Measurements from ENCODE around the gene CYP2B6.

DNA sequence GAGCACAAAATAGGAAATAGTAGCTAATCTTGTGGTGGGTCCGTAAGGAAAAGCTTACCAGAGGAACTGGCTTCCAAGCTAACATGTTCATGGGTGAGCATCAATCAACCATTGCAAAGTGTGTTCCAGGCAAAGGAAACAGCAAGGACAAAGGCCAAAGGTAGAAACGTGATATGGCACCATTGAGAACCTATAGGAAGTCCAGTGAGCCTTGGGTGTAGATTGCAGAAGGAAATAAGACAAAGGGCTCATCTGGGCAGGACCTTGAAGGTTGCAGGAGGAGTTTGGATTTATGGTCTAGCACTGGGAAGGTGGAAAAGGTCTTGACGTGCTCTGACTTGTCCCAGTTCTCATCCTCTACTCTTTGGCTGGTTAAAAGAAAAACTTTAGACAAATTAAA lies 22.3 kb downstream of the CYP2B6 start:
- TF ChIP-seq, protein P1, sequence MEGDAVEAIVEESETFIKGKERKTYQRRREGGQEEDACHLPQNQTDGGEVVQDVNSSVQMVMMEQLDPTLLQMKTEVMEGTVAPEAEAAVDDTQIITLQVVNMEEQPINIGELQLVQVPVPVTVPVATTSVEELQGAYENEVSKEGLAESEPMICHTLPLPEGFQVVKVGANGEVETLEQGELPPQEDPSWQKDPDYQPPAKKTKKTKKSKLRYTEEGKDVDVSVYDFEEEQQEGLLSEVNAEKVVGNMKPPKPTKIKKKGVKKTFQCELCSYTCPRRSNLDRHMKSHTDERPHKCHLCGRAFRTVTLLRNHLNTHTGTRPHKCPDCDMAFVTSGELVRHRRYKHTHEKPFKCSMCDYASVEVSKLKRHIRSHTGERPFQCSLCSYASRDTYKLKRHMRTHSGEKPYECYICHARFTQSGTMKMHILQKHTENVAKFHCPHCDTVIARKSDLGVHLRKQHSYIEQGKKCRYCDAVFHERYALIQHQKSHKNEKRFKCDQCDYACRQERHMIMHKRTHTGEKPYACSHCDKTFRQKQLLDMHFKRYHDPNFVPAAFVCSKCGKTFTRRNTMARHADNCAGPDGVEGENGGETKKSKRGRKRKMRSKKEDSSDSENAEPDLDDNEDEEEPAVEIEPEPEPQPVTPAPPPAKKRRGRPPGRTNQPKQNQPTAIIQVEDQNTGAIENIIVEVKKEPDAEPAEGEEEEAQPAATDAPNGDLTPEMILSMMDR (IDR thresholded peaks at IDR 0.05): no peak
- TF ChIP-seq POLR2A (IDR thresholded peaks at IDR 0.05): no peak

Data from body of pancreas (tissue), 4 donors.